HG02642 (cell line): Measurements from ENCODE around the gene SLC4A4.
"Not testable (repeated sequence)": the region's sequence is repeated elsewhere in the genome, so short reads cannot be mapped to it uniquely, and the experiment has no call there.

ENCODE experiments used
- ATAC-seq: cut with Tn5 transposase; IDR thresholded peaks from one replicate; pipeline ENCODE4 v1.9.1; 2021; ENCODE audit warnings: mild to moderate bottlenecking; ENCODE audit not compliant: unreplicated experiment, poor library complexity

The SLC4A4 gene

DNA sequence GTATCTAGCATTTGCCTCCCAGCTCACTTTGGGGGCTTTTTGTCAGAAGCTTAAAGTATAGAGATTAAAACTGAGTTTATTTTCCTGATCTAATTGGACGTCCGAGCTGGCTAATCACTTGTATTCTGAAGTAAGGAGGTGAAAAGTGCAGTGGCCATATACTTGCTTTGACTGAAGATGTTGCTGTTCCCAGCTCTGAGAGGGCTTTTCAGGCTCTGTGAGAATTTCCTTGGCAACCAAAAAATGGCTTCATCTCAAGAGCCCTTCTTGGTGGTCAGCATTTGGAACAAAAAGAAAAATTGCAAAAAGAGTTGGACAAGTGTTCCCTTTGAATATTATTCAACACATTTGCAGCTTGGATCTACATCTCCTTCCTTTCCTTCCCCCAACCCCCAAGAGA is 67.0 kb downstream of the SLC4A4 start:
- ATAC-seq: no peak

DNA sequence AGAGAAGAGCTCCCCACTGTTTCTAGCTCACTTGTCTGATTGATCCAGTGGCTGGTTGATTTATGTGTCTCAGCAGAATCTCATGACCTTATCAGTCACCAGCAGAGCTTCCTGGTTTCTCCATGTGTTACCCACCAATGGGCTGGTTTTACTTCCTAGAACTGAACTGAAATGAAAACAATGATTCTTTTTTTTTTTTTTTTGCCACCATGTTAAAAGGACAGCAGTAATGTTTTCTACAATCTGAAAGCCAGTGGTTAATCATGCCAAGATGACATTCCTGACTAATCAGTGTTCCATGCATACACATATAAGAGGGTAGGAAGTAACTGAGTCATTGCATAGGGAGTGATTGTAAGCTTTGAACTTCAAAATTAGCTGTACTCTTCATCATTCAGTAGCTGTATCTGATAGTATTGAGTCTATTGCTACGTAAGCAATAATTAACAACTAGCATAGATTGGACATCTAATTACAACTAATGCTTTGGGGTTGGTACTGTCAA is 67.7 kb downstream of the SLC4A4 start:
- no peak for ATAC-seq

DNA sequence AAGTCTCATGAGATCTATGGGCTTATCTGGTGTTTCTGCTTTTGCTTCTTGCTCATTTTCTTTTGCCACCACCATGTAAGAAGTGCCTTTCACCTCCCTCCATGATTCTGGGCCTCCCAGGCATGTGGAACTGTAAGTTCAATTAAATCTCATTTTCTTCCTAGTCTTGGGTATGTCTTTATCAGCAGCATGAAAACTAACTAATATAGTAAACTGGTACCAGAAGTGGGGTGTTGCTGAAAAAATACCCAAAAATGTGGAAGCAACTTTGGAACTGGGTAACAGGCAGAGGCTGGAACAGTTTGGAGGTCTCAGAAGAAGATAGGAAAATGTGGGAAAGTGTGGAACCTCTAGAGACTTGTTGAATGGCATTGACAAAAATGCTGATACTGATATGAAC is 70.1 kb downstream of the SLC4A4 start:
- ATAC-seq: not testable (repeated sequence)

DNA sequence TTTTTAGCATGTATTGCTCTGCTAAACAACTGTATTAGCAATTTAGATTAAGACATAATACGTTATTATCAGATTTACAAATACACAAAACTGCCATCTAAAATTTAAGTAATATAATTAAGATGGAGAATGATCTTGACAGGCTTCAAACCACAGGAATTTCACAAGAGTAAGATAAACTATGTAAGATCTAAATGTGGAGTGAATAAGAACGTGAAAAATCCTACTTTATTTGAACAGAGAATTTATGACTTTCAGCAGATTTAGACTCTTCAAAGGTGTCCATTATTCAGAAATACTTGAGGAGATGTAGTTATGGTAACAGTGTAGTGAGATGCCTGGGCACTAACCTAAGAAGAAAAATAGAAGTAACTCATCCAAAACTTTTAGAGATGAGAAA is 73.2 kb downstream of the SLC4A4 start:
- ATAC-seq: no peak

DNA sequence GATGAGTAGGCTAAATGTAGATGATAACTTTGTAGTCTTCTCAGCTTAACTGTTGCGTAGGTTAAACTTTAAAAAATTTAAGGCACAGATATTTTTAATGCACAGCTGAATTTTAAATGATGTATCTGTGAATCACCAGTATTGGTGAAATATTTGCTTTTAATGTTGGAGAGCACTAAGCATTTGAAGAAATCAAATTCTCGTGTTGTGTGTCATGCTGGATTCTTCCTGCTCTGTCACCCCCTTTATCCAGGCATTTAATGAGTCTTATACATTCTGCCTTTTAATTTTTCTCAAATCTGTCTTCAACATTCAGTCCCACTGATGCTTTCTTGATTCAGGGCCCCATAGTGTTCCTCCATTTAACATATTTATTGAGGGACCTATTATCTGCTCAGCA is 76.7 kb downstream of the SLC4A4 start:
- no peak for ATAC-seq

DNA sequence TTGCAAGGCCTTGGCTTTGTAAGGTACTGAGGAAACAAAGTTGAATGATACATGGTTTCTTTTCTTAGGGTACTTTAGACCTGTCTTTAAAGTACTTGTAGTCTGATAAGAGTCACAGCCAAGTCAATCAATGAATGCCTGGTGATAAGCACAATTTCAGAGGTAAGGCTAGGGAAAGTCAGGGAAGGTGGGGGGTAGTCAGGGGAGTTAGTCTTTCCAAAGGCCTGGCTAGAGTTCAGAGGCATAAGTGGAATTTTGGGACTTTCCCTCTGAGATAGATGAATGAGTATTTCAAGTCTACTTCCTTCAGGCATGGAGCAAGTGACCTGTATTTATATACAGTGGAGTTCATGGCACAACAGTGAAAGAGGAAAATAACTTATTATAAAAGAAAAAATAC is 78.3 kb downstream of the SLC4A4 start:
- ATAC-seq: no peak

DNA sequence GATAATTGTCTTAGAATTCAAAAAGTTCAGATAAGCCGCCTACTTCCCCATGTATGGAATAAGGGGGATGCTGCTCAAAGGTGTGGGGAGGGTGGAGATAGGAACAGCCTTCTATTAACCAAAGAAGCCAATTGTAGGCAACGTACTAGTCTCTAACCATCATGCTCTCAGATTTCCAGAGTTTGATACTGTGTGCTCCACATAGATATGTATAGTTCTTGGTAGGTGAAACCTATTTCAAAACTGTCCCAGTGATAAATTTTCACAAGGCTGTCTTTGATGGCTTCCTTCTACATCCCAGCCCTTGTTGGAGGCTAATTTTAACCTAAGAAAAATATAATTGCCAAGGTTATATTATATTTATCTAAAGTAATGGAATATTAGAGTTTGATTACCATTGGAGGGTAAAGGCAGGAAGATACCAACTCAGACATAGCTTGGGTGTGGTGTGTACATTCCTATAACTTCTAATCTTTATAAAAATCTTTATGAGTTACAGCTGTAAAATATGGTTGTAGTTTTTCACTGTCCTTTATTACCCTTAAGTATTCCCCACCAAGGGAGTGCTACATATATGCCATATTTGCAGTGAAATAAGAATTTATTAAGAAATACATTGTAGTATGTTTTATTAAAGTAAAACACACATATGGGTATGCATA is 87.7 kb downstream of the SLC4A4 start:
- ATAC-seq: no peak

DNA sequence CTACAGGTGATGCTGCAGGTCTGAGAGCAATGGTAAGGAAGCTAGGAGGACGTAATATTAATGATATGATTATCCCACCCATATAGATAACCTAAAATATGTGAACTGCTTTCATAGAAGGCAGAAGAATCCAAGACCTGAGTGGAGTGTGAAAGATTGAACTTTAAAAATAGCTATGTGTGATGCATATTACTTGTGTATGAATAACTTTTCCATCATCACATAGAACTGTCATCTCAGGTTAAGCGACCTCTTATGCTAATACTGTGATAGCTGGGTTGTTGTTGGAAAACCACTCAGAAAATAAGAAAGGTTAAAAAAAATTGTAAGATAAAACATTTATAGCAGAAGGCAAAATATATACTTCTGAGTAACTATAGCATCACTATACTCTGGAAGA is 90.3 kb downstream of the SLC4A4 start:
- ATAC-seq: no peak

DNA sequence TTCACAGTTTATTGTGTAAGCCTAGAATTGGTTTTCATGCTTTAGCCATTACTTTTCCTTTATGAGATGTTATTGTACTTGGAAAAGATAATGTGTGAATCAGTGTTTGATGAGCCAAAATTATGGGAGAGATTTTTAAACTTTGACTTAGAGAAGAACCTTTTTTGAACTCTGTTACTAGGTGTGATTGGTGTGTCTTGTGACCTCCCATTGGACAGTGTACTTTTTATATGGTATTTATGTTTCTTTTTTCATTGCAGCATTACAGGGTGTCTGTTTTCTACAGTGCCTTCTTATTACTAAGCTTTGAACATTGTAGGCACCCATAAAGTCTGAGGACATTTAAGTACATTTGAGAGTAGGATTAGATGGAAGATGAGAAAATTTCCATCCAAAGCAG is 91.1 kb downstream of the SLC4A4 start:
- ATAC-seq: no peak

DNA sequence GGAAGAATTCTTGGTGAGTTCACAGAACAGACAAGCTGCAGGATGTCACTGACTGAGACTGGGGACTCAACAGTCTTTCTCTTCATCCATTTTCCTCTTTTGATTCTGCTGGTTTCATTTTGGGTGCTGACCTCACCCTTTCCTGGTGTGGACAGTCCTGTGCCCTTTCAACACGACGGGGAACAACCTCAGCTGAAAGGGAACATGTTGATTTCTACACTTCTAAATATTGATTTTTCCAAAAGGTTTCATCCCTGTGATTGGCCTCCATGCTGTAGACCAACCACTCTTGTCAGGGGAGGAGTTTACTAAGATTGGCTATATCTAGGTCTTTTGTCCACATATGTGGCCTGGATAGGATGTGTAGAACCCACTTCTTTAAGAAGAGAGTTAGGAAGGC is 91.8 kb downstream of the SLC4A4 start:
- no peak for ATAC-seq

DNA sequence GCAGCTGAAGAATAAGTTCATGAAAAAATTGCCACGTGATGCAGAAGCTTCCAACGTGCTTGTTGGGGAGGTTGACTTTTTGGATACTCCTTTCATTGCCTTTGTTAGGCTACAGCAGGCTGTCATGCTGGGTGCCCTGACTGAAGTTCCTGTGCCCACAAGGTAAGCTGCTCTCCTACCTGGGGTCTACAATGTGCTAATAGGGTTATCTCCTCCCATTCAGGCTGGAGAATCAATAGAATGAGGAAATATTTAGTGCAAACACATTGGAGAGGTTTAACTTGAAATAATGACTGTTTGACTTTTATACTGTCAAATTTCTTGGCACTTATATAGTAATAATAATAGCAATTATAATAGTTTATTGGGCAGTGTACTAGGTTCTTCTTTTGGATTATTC is 101.8 kb downstream of the SLC4A4 start:
- ATAC-seq: no peak

DNA sequence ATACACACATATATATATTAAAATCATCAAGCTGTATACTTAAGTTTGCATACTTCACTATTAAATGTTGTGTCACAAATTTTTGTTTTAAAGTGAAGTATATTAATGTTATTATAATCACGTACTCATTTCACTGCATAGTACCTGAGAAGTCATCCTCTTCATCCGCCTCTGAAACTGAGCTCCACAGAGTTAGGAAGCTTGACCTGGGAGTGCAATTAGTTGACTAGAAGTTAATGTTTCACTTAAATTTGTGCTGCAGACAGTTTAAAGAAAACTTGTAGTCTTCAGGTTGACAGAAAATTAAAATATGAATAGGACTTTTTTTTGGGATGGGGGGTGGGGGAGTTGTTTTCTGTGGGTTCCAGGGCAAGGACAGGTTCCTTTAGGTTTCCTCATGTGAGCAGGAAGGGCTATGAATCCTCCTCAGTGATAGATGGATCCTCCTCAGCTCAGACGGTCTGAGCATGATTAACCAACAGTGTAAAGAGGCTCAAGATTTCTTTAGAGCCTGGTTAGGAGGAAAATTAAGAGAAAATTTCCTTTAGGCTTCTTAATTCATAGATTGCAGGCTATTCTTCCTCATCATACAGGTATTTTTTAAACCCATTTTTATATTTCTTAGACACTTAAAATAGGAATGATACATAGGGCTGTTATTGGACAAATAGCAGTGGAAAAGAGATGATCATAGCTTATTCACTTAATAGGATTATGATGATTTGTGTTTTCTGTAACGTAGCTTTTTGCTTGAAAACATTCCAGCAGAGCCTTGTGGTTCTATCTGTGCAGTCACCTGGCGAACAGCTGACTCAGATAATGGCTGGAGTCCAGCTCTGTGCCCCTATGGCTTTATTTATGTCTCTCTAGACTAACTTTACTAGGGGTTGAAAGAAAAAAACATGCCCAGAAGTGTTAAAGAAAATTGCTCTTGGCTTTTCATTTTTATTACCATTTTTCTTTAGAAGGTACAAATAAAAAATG is 102.7 kb downstream of the SLC4A4 start:
- no peak for ATAC-seq

DNA sequence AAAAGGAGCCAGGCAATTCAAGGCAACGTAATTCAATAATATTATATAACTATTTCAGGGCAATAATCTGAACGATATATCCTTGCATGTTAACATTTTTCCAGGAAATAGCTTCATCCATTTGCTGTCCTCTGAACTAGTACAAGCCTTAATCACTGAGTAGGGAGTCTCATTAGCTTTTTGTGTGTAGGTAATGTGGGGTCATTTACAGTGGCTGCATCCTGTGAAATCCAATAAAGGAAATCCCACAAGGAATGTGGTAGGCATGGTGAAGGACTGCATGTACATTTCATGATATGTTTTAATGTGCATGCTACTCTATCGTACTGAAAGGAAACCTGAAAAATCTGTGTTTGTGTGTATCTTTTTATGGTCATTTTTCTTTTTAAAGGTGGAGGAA is 103.5 kb downstream of the SLC4A4 start:
- no peak for ATAC-seq

DNA sequence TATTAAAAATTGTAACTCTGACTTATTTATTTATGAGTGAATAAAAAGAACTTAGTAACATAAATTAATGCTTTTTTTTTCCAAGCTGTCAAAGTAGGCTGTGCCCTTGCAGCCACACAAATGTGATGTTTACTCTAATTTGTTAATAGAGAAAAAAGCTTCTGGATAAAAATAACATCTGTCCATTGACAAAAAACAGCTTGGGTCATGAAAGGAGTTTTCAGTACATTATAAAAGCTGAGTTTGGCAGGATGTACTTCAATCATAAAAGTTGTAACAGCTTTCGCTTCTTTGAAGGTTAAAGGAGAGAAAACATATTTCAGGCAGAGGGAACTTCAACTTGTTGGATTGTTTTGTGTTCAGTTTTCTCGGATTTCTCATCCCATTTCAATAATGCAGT is 105.6 kb downstream of the SLC4A4 start:
- ATAC-seq: no peak

DNA sequence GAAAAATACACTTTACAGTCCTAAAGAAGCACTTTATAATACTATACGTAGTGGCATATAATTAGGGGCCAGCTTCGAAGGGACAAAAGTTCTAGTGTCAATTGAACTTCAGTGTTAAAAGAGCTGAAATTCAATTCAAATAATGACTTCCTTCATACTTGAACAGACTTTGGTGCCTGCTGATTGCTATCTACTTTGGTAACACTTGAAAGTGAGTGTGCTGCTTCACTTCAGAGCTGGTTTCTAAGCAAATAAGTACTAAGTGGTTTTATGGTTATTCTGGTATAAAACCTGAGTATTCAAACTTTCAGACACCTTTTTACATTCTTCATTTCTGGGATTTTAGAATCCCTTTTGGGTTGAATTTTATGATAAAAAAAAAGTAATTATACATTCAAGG is 107.0 kb downstream of the SLC4A4 start:
- no peak for ATAC-seq

DNA sequence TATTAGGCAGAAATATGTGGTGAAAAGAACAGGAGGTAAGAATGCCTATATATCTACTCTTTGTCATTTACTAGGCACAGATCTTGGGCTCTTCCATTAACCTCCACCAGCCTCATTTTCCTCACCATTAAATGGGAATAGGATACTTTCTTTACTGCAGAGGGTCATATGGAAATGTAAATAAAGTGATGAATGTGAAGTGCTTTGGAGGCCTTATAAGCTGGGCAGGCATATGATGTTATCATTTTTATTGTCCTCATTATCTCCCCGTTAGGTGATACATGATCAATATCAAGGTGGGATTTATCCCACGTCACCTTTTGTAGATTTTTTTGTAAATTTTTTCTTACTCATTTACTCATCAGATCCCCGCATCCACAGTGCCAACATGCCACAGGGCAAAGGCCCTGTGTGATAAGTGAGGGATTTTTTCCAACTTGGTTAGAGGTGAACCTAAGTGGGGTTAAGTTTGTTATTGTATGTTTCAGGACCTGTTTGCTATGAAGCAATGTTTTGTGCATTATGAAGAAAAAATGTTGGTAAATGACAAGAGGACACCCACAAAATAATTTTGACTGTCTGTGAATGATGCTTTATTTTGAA is 107.8 kb downstream of the SLC4A4 start:
- ATAC-seq: no peak

DNA sequence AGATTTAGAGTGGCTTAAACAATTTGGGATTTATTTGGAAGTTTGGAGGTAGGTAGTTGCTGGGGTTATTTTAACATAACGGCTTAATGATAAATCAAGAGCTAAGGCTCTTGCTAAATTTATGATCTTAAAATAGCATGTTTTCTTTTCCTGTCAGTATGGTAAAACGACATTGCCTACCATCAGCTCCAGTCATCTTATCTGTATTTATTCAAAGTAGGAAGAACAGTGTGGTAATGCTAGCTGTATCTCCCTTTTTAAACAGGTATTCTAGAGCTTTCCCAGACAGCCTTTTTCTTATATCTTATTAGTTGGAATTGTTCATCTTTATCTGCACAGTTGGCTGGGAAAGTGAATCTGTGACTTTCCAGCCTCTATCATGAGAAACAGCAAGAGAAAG is 110.2 kb downstream of the SLC4A4 start:
- ATAC-seq: no peak

DNA sequence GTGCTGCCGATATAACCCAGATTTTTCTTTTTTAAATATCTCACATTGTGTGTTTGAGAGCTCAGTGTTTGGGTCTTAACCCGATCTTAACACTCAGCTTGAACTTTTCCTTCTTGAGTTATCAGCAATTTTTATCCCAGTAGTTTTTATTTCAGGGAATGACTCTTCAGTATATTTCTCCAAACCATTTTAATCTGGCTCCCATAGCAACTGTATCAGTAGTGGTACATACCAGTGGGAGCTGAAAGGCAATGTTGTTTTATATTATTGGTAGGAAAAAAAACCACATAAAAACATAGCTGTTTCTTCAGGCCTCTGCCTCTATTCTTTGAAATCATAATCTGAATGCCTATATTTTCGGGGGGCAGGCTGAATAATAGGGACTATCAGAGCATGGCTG is 111.1 kb downstream of the SLC4A4 start:
- ATAC-seq: no peak

DNA sequence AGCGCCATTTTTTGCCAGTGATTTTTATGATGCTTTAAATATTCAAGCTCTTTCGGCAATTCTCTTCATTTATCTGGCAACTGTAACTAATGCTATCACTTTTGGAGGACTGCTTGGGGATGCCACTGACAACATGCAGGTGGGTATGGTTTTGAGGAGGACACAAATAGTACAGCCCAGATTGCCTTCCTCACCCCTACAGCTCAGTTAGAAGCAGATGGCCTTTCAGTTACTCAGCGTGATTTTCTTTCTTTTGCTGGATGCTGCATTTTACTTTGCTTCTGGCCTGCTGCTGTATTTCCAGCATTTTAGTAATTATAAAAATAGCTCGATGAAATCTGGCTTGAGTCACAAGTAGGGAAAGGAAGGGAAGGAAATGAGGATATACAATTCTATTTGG is 114.7 kb downstream of the SLC4A4 start:
- no peak for ATAC-seq

DNA sequence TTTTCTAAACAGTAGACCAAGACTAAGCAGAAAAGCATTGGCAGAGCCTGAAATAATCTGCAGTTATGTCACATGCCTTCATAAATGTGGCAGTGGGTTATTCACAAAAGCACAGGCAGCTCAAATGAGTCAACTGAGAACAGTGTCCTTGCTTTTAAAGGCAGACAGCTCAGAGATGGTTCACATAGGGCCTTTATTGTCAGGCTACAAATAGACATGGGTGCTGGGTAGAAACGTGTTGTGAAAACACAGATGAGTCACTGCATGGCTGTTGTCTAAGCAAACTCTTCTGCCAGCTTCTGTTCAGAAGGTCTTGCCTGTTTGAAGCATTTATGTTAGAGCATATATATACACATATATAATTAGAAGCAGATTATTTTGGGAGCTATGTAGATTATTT is 118.0 kb downstream of the SLC4A4 start:
- no peak for ATAC-seq

DNA sequence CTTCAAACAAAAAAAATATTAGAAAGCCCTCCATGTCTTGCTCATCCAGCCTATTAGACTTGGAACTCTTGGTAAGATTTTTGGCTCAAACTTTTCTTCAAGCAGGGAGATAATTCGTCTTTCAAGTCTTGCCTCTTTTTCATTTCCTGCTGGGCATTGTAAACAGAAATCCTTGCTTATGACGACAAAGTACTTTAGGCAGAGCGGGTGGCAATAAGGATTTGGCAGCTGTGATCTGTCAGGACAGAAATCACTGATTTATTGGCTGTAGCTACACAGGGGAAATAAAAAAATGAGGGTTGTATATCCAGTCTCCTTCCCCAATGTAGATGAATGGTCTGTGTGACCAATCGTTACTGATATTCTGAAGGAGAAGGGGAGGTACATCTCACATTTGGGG is 121.6 kb downstream of the SLC4A4 start:
- no peak for ATAC-seq
